ENCODE results near the gene NIBAN1. TPM values are rescaled to one million over a fixed set of nuclear protein-coding genes. Genes with fewer than 3 reads are reported as not detected.
A peak's percentile ranks its signal among the peaks of the same experiment; 100 is the strongest.

Gene NIBAN1
- total and polyA plus RNA-seq, 4 donors: 4.1 to 35.0 (median 12.9) TPM

DNA sequence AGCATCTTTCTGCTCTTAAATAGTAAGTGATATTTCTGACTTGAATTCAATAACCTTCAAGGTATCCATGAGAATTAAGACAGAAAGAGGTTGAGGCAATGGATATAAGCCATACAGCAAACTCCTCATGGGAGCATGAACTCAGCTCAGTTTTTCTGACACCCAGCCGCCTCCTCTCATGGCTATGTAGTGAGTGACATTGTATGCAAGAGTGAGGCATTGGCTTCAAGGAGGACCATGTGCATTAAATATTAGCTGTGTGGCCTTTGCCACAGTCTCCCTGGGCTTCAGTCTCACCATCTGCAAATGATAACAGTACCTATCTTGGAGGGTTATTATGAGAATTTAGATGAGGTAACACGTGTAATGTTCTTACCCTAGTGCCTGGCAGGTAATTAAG lies 23.4 kb downstream of the NIBAN1 start:
- no peak for DNase-seq (ENCODE audit: low read depth in 4 of 6, low spot score in 6 of 6)
- 70% methylated on average over 2 of the region's 2 CpGs for WGBS (ENCODE audit: insufficient coverage)
- Histone ChIP-seq H3K36me3 (ENCODE audit: control insufficient read depth, insufficient read depth, low read length) (no peaks in the 10 kb centered on the region), H3K4me1 (ENCODE audit: control insufficient read depth, insufficient read depth, low read length) (no peaks in the 10 kb centered on the region), H3K27ac (ENCODE audit: low read depth, low read length) (no peak overlapping the region), H3K27me3 (ENCODE audit: control insufficient read depth, insufficient read depth, low read length) (no peaks in the 10 kb centered on the region), H3K4me3 (ENCODE audit: low read depth, low read length) (no peak overlapping the region), H3K9me3 (ENCODE audit: control insufficient read depth, insufficient read depth, low read length) (no peaks in the 10 kb centered on the region)

GRCh38 chr1:184950227-184950626 lies 24.1 kb downstream of the NIBAN1 start:
- Histone ChIP-seq H3K27me3 (ENCODE audit: control insufficient read depth, insufficient read depth, low read length) (no peaks in the 10 kb centered on the region), H3K4me1 (ENCODE audit: control insufficient read depth, insufficient read depth, low read length) (no peaks in the 10 kb centered on the region), H3K9me3 (ENCODE audit: control insufficient read depth, insufficient read depth, low read length) (no peaks in the 10 kb centered on the region), H3K4me3 (ENCODE audit: low read depth, low read length) (no peak overlapping the region), H3K27ac (ENCODE audit: low read depth, low read length) (no peak overlapping the region), H3K36me3 (ENCODE audit: control insufficient read depth, insufficient read depth, low read length) (no peaks in the 10 kb centered on the region)
- no CpG with 5 or more reads among the region's 3 CpGs for WGBS (ENCODE audit: insufficient coverage)
- peak in 1 of 6 donors; percentile 86 for DNase-seq (ENCODE audit: low read depth in 4 of 6, low spot score in 6 of 6)

DNA sequence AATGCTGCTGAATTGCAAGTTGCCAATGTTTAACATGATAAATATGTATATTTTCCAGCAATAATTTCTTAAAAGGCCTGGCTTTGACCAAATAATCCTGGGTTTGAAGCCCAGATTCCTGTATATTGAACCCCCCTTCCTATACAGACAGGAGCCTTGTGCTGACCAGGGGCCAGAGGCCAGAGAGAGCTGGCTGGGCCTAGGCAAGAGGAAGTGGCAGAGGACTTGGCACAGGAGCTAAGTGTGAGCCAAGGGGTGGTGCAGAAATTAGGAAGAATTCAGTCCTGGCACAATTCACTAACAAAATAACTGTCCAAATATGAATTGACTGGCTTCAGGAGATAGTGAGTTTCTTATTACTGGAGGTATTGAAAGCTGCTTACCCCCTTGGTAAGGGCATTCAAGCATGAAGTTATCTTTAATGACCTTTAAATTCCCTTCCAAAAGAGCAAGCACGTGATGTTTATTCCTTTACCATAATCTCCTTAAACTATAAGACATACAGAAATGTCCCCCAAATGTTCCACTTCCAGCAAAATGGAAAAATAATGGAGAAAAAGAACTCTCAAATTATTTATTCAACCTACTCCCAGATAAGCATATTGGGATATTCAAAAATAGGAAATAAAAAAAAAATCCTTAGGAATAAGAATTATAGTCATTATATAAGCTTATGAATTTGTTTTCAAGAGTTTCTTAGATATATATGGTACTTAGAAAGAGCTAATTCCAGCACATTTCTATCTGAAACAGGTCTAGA lies 26.6 kb downstream of the NIBAN1 start:
- Histone ChIP-seq H3K27me3 (ENCODE audit: control insufficient read depth, insufficient read depth, low read length) (no peaks in the 10 kb centered on the region), H3K9me3 (ENCODE audit: control insufficient read depth, insufficient read depth, low read length) (no peaks in the 10 kb centered on the region), H3K27ac (ENCODE audit: low read depth, low read length) (no peak overlapping the region), H3K4me1 (ENCODE audit: control insufficient read depth, insufficient read depth, low read length) (no peaks in the 10 kb centered on the region), H3K4me3 (ENCODE audit: low read depth, low read length) (no peak overlapping the region), H3K36me3 (ENCODE audit: control insufficient read depth, insufficient read depth, low read length) (no peaks in the 10 kb centered on the region)
- no peak for DNase-seq (ENCODE audit: low read depth in 4 of 6, low spot score in 6 of 6)
- WGBS (ENCODE audit: insufficient coverage): no CpG with 5 or more reads among the region's 1 CpG

DNA sequence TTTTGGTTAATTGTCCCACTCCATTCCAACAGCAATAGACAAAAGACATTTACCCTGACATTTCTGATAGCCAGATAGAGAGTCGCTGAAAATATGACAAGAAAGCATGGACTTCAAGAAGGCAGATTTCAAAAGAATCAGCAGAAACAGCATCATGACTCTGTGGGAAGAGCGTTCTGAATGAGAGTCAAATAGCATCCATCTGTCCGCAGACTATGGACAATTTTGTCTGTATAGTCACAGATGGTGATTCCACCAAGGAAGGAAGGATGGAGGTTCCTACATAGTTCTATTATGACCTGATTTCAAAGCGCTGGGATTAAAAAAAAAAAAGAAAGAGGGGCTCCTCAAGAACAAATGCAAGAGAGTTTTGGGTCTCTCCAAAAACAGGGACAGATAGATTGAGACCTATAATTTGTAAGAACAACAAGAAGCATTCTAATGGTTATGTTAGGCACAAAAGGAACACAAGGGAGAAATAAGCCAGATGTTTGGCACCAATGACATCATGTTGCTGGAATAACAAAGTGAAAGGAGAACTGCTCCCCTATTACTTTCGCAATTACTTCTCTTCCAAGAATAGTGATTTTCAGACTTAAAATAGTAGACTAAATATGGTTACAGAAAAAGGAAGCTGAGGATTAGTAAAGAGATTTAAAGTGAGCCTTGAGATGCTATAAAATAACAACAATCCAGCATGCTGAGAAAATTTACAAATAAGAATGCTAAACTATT lies 28.5 kb downstream of the NIBAN1 start:
- DNase-seq (ENCODE audit: low read depth in 4 of 6, low spot score in 6 of 6): peak in 2 of 6 donors; percentile 26 to 82
- H3K27ac ChIP-seq (ENCODE audit: low read depth, low read length): no peak overlapping the region

DNA sequence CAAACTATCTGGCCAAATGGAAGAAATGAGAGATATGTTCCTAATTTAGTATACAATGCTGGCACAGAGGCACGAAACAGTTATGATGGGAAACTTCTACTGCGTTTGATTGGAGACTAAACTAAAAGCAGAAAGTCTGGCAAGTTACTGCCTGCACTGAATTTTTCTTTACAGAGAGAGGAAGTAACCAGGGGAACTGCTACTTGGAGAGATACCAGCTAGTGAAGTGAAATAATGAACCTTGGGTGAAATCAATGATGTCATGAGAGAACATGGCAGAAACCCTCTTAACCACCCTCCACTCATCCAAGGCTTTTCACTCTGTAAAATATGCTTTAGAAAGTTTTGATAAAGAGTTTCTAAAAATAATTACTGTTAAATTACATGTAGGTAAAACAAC lies 29.3 kb downstream of the NIBAN1 start:
- H3K4me3 ChIP-seq (ENCODE audit: low read depth, low read length): no peak overlapping the region
- H3K36me3 ChIP-seq (ENCODE audit: control insufficient read depth, insufficient read depth, low read length): no peaks in the 10 kb centered on the region
- no peaks in the 10 kb centered on the region for H3K4me1 ChIP-seq (ENCODE audit: control insufficient read depth, insufficient read depth, low read length)
- DNase-seq (ENCODE audit: low read depth in 4 of 6, low spot score in 6 of 6): peak in 4 of 6 donors; percentile 24 to 61 (median 31)
- WGBS (ENCODE audit: insufficient coverage): 38% methylated on average over 2 of the region's 2 CpGs
- H3K27ac ChIP-seq (ENCODE audit: low read depth, low read length): no peak overlapping the region
- no peaks in the 10 kb centered on the region for H3K9me3 ChIP-seq (ENCODE audit: control insufficient read depth, insufficient read depth, low read length)
- H3K27me3 ChIP-seq (ENCODE audit: control insufficient read depth, insufficient read depth, low read length): no peaks in the 10 kb centered on the region

More for the DNA sequence above, 28.5 kb downstream of the NIBAN1 start:
- Histone ChIP-seq H3K4me1 (ENCODE audit: control insufficient read depth, insufficient read depth, low read length) (no peaks in the 10 kb centered on the region), H3K27me3 (ENCODE audit: control insufficient read depth, insufficient read depth, low read length) (no peaks in the 10 kb centered on the region), H3K36me3 (ENCODE audit: control insufficient read depth, insufficient read depth, low read length) (no peaks in the 10 kb centered on the region), H3K9me3 (ENCODE audit: control insufficient read depth, insufficient read depth, low read length) (no peaks in the 10 kb centered on the region), H3K4me3 (ENCODE audit: low read depth, low read length) (no peak overlapping the region)
- WGBS (ENCODE audit: insufficient coverage): 83% methylated on average over 2 of the region's 5 CpGs

GRCh38 chr1:184943998-184944397 lies 30.3 kb downstream of the NIBAN1 start:
- Histone ChIP-seq H3K4me1 (ENCODE audit: control insufficient read depth, insufficient read depth, low read length) (no peaks in the 10 kb centered on the region), H3K36me3 (ENCODE audit: control insufficient read depth, insufficient read depth, low read length) (no peaks in the 10 kb centered on the region), H3K9me3 (ENCODE audit: control insufficient read depth, insufficient read depth, low read length) (no peaks in the 10 kb centered on the region), H3K27me3 (ENCODE audit: control insufficient read depth, insufficient read depth, low read length) (no peaks in the 10 kb centered on the region), H3K4me3 (ENCODE audit: low read depth, low read length) (no peak overlapping the region), H3K27ac (ENCODE audit: low read depth, low read length) (no peak overlapping the region)
- no peak for DNase-seq (ENCODE audit: low read depth in 4 of 6, low spot score in 6 of 6)
- no CpG with 5 or more reads among the region's 2 CpGs for WGBS (ENCODE audit: insufficient coverage)

DNA sequence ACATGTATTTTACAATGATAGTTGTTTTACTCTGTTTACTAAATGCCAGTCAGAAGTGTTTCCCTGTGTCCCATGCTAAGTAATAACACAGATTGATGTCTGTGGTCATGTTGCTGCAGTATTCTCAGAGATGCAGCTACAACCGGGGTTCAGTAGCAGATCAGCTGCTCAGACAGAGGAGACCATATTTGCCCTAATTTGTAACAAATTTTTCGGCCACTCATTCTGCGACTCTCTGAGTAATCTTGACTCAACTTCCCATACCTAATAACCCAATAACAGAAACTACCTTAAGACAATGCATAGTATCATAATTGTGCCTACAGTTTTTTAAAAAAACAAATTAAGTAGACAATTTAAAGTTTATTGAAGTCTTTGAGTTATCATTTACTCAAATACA lies 32.6 kb downstream of the NIBAN1 start:
- DNase-seq (ENCODE audit: low read depth in 4 of 6, low spot score in 6 of 6): no peak
- 100% methylated on average over 1 of the region's 3 CpGs for WGBS (ENCODE audit: insufficient coverage)
- H3K27me3 ChIP-seq (ENCODE audit: control insufficient read depth, insufficient read depth, low read length): no peaks in the 10 kb centered on the region
- no peak overlapping the region for H3K27ac ChIP-seq (ENCODE audit: low read depth, low read length)
- H3K36me3 ChIP-seq (ENCODE audit: control insufficient read depth, insufficient read depth, low read length): no peaks in the 10 kb centered on the region
- H3K4me1 ChIP-seq (ENCODE audit: control insufficient read depth, insufficient read depth, low read length): no peaks in the 10 kb centered on the region
- no peaks in the 10 kb centered on the region for H3K9me3 ChIP-seq (ENCODE audit: control insufficient read depth, insufficient read depth, low read length)
- H3K4me3 ChIP-seq (ENCODE audit: low read depth, low read length): no peak overlapping the region

- H3K27ac ChIP-seq (ENCODE audit: low read depth, low read length): no peak overlapping the region
- no peak for DNase-seq (ENCODE audit: low read depth in 4 of 6, low spot score in 6 of 6)
- no peaks in the 10 kb centered on the region for H3K4me1 ChIP-seq (ENCODE audit: control insufficient read depth, insufficient read depth, low read length)
- no peaks in the 10 kb centered on the region for H3K36me3 ChIP-seq (ENCODE audit: control insufficient read depth, insufficient read depth, low read length)
- H3K4me3 ChIP-seq (ENCODE audit: low read depth, low read length): no peak overlapping the region
- 83% methylated on average over 1 of the region's 2 CpGs for WGBS (ENCODE audit: insufficient coverage)
- no peaks in the 10 kb centered on the region for H3K27me3 ChIP-seq (ENCODE audit: control insufficient read depth, insufficient read depth, low read length)
- H3K9me3 ChIP-seq (ENCODE audit: control insufficient read depth, insufficient read depth, low read length): no peaks in the 10 kb centered on the region
Observed at GRCh38 chr1:184941410-184941733, 32.9 kb downstream of the NIBAN1 start.

DNA sequence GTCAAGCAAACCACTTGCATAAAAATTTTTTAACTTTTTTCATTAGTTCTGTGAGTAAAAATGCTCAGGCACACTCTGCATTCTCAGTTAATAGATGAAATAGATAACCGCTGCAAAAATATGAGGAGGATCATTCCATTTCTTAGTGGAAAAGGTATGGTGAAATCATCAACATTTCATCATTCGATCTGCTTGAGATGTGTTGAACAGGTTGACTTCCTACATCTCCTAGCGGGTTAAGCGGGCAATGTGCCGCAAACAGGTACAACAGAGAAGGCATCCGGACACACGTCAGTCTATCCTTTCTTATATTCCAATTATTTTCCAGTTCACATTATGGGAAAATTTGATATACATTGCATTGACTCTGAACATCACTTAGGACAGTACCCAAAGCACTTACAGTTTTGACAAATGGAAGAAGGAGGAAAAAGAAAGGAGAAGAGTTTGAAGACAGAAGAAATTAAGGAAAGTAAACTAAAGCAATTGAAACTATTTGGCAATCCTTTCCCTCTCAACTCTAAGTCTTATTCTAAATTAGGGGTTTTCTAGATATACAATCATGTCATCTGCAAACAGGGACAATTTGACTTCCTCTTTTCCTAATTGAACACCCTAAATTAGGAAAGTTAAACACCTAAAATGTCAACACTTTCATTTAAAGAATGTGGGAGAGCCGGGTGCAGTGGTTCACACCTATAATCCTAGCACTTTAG lies 33.5 kb downstream of the NIBAN1 start:
- H3K27me3 ChIP-seq (ENCODE audit: control insufficient read depth, insufficient read depth, low read length): no peaks in the 10 kb centered on the region
- H3K4me1 ChIP-seq (ENCODE audit: control insufficient read depth, insufficient read depth, low read length): no peaks in the 10 kb centered on the region
- WGBS (ENCODE audit: insufficient coverage): no CpG with 5 or more reads among the region's 8 CpGs
- DNase-seq (ENCODE audit: low read depth in 4 of 6, low spot score in 6 of 6): no peak
- no peaks in the 10 kb centered on the region for H3K36me3 ChIP-seq (ENCODE audit: control insufficient read depth, insufficient read depth, low read length)
- H3K4me3 ChIP-seq (ENCODE audit: low read depth, low read length): no peak overlapping the region
- no peak overlapping the region for H3K27ac ChIP-seq (ENCODE audit: low read depth, low read length)
- no peaks in the 10 kb centered on the region for H3K9me3 ChIP-seq (ENCODE audit: control insufficient read depth, insufficient read depth, low read length)
